ENCODE results near the gene TSPAN32.
A peak's percentile ranks its signal among the peaks of the same experiment; 100 is the strongest.

Gene TSPAN32

DNA sequence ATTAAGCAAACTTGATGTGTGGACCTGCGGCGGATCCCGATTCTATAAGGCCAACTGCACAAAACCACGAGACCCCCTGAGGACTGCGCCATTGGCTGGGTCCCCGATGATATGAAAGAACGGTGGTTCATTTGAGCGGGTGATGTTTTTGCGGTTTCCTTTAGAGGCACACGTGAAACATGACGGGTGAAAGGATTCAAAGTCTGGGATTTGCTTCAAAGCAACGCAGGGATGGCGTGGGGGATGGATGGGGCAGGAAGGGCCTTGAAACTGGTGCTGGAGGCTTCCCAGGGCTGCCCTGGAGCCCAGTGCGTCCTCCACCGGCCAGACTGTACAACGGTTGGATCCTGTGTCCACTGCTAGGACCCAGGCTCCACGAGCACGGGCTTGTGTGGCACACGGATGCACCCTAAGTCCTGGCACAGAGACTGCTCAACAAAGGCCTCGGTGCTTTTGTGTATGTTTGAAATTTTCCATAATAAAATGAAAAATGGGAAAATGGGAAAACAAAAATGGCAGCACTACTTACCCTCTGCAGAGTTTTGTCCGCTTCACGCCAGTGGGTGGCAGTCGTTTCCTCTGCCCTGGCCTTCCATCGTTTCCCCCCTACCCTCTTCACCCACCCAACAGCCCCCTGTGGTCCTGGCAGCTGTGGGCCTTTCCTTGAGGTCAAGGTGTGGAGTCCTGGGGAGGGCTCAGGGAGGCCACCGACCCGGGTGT, 35.1 kb upstream of the TSPAN32 start:
- DNase-seq (ENCODE audit: low read depth in 2 of 2), result no peak

- DNase-seq (ENCODE audit: low read depth in 2 of 2), result no peak
These were observed 34.4 kb upstream of the TSPAN32 start for GRCh38 chr11:2267306-2267850.

- no peak for DNase-seq (ENCODE audit: low read depth in 2 of 2)
These were observed 33.7 kb upstream of the TSPAN32 start for GRCh38 chr11:2267851-2268728.

DNA sequence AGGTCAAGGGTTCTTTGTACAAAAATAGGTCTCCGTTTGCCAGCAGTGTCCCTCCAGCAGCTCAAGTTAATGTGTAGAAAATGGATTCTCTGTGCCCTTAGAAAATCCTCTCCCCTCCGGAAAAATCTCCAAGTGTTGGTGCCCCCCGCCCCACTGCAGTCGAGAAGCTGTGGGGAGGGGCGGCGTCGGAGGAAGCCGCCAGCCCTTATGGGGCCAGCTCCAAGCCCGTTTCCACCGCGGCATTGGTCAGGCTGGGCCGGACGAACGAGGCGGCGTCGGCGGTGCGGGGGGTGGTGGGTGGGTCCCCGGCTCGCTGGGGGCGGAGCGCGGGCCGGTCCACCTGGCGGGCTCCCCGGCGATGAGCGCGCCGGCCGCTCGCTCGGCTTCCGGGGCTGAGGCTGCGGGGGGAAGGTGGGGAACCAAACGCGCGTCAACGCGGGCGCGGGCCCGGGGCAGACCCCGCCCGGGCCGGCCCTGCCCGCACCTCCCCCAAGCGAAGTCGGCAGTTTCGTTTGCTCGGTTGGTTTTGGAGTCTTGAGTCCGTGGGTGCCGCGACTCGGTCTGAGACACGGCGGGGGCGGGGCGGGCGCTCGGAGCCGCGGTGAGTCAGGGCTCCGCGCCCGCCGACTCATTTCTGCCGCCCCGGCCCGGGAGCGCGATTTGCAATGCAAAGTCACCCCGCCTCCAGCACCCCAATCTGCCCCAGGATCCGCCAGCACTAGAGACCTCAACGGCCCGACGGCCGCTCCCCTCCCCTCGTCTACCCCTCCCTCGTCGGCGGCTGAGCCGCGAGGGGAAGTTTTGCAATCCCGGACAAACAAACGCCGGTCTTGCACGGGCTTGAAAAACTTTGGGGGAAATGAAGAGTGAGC, 32.8 kb upstream of the TSPAN32 start:
- peak; percentile 21 to 46 for DNase-seq (ENCODE audit: low read depth in 2 of 2)

- no peak for DNase-seq (ENCODE audit: low read depth in 2 of 2)
These were observed 32.1 kb upstream of the TSPAN32 start for GRCh38 chr11:2269601-2270321.

DNA sequence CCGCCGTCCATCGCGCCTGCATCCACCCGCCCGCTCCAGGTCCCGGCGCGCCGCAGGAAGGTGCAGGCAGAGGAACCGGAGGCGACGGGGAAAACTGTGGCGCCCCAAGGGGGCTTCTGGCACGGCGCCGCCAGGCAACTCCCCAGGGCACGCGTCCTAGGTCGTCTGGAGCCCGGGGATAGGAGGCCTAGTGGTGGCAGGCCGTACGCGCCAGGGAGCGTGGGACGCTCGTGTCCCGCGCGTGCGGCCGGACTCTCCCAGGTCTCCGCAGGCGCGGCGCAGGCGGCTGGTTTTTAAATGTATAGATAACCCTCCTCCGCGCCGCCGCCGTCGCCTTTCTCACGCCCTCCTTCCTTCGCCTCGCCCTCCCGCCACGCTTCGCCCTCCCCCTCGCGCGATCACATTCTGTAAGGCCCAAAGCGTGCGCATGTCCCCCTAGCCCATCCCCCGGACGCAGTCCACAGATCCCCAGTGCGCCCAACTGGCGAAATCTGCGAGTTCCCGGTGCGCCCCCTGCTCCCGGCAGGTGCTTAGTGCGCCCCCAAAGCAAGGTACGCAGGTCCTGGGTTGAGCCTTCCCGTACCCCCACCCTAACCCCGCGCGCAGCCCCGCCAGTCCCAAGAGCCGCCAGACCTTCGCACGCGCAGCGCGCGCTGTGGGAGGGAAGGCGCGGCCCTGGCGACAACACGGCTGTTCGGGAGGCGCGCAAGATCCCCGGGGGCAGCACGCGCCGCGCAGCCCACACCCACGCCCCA, 31.3 kb upstream of the TSPAN32 start, which contains the start of gene ASCL2:
ASCL2 (minus strand) TSS at position 267 of the 755 bp plus-strand sequence; CDS start at position 11, 256 bp downstream.
- no peak for DNase-seq (ENCODE audit: low read depth in 2 of 2)

DNA sequence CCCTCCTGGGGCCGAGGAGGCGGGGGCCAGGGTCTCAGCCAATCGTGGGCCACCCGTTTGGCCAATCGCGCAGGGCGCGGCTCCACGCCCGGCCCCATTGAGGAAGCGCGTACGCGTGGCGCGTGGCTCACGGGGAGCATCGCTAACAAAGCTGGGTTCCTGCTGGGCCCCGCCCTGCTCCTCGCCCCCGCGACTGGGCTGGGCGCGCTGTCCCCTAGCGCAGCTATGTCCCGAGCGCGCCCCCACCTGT, 30.8 kb upstream of the TSPAN32 start:
- DNase-seq (ENCODE audit: low read depth in 2 of 2), result peak in 1 of 2 donors; percentile 19

DNA sequence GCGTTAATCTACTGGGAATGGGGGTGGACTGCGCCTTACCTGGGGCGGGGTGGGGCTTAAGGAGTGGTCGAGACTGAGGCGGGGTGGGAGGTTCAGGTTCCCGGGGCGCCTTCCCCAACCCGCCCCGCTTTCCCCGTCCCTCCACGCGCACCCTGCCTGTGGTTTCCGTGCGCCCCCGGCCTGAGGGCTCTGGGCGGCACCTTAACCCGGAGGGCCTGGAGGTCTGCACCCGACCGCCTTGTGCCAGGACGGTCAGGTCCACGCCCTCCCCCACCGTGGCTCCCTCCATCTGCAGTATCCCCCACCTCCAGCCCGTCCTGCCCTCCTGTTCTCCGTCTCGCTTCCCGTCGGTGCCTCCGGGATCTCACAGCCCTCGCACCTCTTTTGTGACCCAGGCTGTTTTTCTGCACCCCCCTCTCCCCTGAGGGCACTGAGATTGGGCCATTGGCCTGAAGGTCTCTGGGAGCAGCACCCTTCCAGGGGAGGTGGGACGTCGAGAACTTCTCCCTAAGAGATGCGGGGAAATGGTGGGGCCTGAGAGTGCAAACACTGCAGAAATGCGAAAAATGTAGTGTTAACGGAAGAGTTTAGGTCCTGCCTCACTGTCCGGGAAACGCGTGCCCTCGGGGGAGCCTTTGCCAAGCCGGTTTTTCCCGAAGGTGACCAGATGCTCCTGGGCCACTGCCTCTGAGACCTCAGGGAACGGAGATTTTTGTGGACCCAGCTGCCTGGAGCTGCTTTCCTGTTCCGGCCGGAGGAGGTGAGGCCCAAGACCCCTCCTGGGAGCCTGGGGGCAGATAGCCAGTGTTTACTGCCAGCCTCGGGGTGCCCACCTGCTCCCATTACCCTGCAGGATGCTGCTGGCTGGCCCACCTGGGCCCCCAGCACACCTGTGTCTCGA, 30.2 kb upstream of the TSPAN32 start:
- DNase-seq (ENCODE audit: low read depth in 2 of 2), result no peak

DNA sequence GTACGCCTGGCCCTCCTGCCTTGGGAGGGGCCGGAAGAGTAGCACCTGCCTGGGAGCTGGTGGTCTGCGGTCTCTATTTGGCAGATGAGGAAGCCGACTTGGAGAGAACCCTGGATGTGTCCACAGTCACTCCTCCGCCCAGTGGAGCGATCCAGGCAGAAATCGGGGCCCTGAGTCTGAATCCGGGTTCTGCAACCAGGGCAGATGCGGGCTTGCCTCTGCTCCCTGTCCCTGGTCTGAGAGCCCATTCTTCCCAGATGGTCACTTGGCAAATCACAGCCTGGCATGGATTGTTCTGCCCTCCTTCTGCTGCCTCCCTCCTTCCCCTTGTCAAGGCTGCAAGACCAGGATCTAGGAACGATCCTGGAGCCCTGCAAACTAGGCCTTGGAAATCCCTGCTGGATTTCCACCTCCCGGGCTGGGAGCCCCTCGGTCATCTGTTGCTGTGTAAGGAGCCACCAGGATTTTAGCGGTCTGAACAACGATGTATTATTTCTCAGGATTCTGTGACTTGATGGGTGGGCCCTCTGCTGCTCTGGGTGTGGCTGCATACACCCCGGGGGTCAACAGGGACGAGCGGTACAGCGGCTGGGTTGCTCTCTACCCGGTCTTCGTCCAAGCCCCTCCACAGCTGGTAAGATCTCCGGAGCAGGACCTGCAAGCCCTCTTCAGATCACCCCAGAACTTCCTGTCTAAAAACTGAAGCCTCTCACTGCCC, 29.4 kb upstream of the TSPAN32 start:
- no peak for DNase-seq (ENCODE audit: low read depth in 2 of 2)

GRCh38 chr11:2272946-2273280, 28.9 kb upstream of the TSPAN32 start:
- no peak for DNase-seq (ENCODE audit: low read depth in 2 of 2)

GRCh38 chr11:2273311-2273710, 28.5 kb upstream of the TSPAN32 start:
- no peak for DNase-seq (ENCODE audit: low read depth in 2 of 2)

GRCh38 chr11:2273771-2274170, 28.0 kb upstream of the TSPAN32 start:
- DNase-seq (ENCODE audit: low read depth in 2 of 2), result no peak

GRCh38 chr11:2275334-2276279, 26.2 kb upstream of the TSPAN32 start:
- no peak for DNase-seq (ENCODE audit: low read depth in 2 of 2)

DNA sequence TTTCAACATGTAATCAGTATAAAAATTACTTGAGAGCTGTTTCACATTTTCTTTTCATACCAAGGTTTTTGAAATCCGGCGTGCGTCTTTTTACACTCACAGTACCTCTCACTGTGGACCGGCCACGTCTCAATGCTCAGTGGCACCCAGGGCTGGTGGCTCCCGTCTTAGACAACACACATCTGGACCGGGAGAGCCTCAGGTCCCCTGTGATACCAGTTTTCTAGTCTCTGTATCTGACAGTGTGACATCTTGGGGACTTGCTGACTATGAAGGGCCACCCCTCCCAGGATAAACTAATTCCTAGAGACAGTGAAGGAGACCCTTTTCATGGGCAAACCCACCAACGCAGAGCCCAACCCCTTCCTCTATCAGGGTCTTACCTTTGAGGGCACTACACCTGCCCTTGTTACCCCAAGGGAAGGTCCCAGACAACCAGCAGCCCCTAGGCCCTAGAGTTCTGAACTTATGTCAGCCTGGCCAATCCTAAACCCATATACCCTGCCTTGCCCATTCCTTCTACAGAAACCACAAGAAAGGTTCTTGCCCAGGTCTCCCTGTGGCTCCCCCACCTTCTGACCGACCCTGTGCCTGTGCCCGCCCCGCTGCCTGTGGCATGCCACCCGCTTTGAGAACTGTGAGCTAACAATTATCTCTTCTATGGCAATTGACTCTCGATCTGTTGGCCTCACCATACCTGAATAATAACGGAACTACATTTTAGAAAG, 25.4 kb upstream of the TSPAN32 start:
- DNase-seq (ENCODE audit: low read depth in 2 of 2), result no peak

DNA sequence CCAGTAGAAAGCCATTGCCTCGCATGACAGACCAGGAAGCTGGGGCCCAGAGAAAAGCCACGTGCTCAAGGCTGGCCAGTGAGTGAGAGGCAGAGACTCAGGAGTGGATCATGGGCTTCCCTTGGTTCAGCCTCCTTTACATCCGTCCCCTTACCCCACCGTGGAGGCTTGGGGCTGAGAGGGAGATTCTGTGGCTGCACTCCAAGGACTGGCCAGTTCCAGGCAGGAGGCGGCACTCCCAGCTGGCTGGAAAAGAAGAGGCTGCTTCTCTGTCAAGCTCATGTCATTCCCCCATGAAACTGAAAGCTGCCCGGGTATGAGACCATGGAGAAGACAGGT, 24.8 kb upstream of the TSPAN32 start:
- DNase-seq (ENCODE audit: low read depth in 2 of 2), result no peak

DNA sequence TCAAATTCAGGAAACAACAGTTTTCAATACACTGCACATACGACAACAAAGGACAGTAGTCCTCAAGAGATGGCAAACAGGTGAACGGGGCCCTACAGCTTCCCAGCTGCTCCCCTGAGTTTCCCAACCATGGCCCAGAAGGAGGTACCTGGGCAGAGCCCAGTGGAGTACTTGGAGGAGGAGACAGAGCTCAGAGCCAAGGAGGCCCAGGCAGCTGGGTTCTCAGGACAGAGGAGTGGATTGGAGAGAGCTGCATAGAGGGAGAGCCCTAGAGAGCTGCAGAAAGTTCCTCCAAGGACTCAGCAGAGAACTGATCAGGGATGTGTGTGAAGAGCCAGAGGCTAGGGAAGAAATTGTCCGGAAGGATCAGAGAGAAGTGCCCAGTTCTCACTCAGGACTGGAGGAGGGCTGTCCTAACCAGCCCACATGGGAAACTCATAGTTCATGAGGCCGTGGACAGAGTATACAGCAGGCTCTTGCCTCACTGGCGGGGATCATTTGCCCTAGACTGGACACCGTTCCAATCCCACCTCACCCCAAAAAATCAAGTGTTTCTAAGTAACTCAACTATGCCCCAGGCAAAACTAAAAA, 23.8 kb upstream of the TSPAN32 start:
- DNase-seq (ENCODE audit: low read depth in 2 of 2), result no peak

DNA sequence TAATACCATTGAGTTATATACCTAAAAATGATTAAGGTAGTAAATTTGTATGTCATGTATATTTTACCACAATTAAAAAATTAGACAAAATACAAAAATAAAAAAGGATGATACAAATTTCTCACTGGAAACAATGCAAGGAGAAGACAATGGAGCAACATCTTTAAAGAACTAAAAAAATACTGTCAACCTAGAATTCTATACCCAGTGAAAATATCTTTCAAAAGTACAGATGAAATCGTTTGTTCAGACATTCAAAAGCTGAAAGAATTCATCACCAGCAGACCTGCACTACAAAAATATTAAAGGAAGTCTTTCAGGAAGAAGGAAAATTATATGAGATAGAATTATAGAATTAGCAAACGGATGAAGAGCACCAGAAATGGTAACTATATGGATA, 21.6 kb upstream of the TSPAN32 start:
- DNase-seq (ENCODE audit: low read depth in 2 of 2), result no peak

All from stimulated activated CD8-positive, alpha-beta memory T cell treated with anti-CD3 and anti-CD28 coated beads, Interleukin-7, amount 100 ng/mL, for 1 hour (primary cell).